Vagina (tissue), 2 donors: Measurements from ENCODE around the gene MTFR2. TPM values are rescaled to one million over a fixed set of nuclear protein-coding genes. Genes with fewer than 3 reads are reported as not detected.

Source experiments
- DNase-seq, 2 donors: peaks; one replicate each; pipeline ENCODE4 v3.0.0-alpha.2; 2017; ENCODE audit errors: extremely low spot score in 2 of 2
- H3K27ac ChIP-seq: fragments of 200-600 bp; sonication (generic); one replicate; pipeline ENCODE4 v1.5.1; 2019
- H3K27me3 ChIP-seq: fragments of 200-600 bp; sonication (generic); one replicate; pipeline ENCODE4 v1.5.1; 2019
- H3K36me3 ChIP-seq, 2 donors: fragments of 200-600 bp; sonication (generic); one replicate each; pipeline ENCODE4 v1.5.1; 2017 to 2019
- H3K4me1 ChIP-seq: fragments of 200-600 bp; sonication (generic); one replicate; pipeline ENCODE4 v1.5.1; 2019
- H3K4me3 ChIP-seq, 2 donors: fragments of 200-600 bp; sonication (generic); 1 replicate in 1 of 2; 2 replicates in 1 of 2; pipeline ENCODE4 v1.5.1; 2016 to 2019
- H3K9me3 ChIP-seq: fragments of 200-600 bp; sonication (generic); one replicate; pipeline ENCODE4 v1.5.1; 2019
- POLR2A ChIP-seq, 2 donors: fragments of 450-650 bp; IDR thresholded peaks; one replicate each; pipeline ENCODE4 v1.6.1; 2017; ENCODE audit warnings: antibody characterized with exemption in 2 of 2, mild to moderate bottlenecking in 2 of 2, moderate library complexity in 2 of 2
- POLR2AphosphoS5 ChIP-seq, 2 donors: sonication (generic); formaldehyde crosslinking; IDR thresholded peaks; one replicate each; pipeline ENCODE4 v1.9.0; 2017; ENCODE audit warnings: antibody characterized with exemption in 2 of 2, mild to moderate bottlenecking in 2 of 2, low read depth in 1 of 2; ENCODE audit not compliant: insufficient read depth in 1 of 2
- intact Hi-C: fragments of 100-400 bp; cut with DNase I; formaldehyde crosslinking; loops from one replicate; pipeline ENCODE4 v1.15.1; 2023
- total RNA-seq: library from RNA; depleted of rRNA; stranded (reverse); fragments of >200 nt; gene quantifications from one replicate; pipeline ENCODE4 v1.2.3, GENCODE V29; 2016
- TF ChIP-seq, protein P1 (sequence below), 3 experiments: fragments of 450-650 bp in 2 of 3; fragments of 200-600 bp in 1 of 3; sonication (generic) in 1 of 3; IDR thresholded peaks; one replicate each; pipeline ENCODE4 v1.5.1; 2017 to 2019; ENCODE audit warnings: antibody characterized with exemption in 3 of 3, mild to moderate bottlenecking in 2 of 3, moderate library complexity in 2 of 3

The MTFR2 gene
- total RNA-seq, 1 donor from 2014 or later, result 1.2 TPM

DNA sequence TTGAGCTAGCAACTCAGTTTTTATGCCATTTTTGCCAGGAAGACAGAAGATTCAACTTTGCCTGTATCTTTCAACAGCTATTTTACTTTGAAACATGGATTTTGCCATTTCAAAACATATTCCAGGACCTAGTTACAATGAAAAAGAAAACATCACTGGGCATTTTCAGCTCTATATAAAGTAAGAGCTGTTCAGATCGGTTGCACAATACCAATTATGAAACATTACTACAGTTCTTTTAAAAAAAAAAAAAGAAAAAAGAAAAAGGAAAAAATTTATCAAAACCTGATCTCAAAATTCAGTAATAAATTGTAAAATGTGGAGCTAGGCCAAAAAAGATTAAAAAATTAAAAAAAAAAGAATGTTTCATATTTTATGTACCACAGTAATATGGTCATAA lies 24.0 kb upstream of the MTFR2 start:
- no peak for DNase-seq
- Histone ChIP-seq H3K9me3 (no peaks in the 10 kb centered on the region), H3K4me1 (peaks cover 13% of the 10 kb centered on the region), H3K27me3 (no peaks in the 10 kb centered on the region), H3K27ac (no peak overlapping the region), H3K36me3 (peaks cover 5 to 82% of the 10 kb centered on the region in 2 donors), H3K4me3 (no peak overlapping the region)
- TF ChIP-seq, protein P1, sequence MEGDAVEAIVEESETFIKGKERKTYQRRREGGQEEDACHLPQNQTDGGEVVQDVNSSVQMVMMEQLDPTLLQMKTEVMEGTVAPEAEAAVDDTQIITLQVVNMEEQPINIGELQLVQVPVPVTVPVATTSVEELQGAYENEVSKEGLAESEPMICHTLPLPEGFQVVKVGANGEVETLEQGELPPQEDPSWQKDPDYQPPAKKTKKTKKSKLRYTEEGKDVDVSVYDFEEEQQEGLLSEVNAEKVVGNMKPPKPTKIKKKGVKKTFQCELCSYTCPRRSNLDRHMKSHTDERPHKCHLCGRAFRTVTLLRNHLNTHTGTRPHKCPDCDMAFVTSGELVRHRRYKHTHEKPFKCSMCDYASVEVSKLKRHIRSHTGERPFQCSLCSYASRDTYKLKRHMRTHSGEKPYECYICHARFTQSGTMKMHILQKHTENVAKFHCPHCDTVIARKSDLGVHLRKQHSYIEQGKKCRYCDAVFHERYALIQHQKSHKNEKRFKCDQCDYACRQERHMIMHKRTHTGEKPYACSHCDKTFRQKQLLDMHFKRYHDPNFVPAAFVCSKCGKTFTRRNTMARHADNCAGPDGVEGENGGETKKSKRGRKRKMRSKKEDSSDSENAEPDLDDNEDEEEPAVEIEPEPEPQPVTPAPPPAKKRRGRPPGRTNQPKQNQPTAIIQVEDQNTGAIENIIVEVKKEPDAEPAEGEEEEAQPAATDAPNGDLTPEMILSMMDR (IDR thresholded peaks at IDR 0.05), result no peak
- TF ChIP-seq POLR2A (IDR thresholded peaks at IDR 0.05) (no peak), POLR2AphosphoS5 (IDR thresholded peaks at IDR 0.05; ENCODE audit: insufficient read depth in 1 of 2, low read depth in 1 of 2) (no peak)
- intact Hi-C loops, result no loop called here

DNA sequence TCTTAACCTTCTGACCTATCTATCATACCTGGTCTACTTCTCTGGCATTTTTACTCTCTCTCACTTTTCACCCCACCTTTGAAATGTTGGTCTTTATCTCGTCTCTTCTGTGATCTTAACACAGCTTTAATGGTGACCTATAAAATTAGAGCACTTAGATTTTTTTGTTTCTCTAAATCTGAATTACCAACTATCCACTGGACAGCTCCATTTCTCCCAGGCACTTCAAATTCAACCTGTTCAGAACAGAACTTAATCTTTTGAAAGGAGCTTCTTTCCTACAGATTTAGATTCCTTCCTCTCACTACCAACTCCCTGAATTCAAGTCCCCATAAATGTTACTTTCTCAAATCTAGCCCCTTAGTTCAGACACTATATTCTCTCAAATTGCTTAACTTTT lies 15.0 kb upstream of the MTFR2 start:
- intact Hi-C loops, result no loop called here
- Histone ChIP-seq H3K4me1 (no peaks in the 10 kb centered on the region), H3K36me3 (peaks cover 5 to 82% of the 10 kb centered on the region in 2 donors), H3K27me3 (no peaks in the 10 kb centered on the region), H3K4me3 (no peak overlapping the region), H3K9me3 (no peaks in the 10 kb centered on the region), H3K27ac (no peak overlapping the region)
- no peak for DNase-seq
- TF ChIP-seq, protein P1 (IDR thresholded peaks at IDR 0.05), result no peak
- no peak for TF ChIP-seq POLR2AphosphoS5 (IDR thresholded peaks at IDR 0.05; ENCODE audit: insufficient read depth in 1 of 2, low read depth in 1 of 2)
- TF ChIP-seq POLR2A (IDR thresholded peaks at IDR 0.05), result no peak

DNA sequence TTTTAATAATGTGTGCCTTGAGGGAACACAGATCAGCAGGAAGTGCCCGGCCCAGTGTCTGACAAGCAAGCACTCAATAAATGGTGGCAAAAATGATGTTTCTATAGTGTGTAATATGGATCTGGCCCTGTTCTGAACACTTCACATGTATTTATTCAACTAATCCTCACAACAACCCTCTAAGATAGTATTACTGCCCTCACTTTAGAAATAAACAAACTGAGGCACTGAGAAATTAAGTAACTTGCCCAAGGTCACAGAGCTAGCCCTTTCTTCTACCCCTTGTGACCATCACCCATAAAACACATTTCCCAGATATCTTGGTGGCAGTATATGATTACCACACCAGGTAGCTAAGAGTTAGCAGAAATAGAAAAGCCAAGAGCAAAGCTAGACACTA lies 12.8 kb upstream of the MTFR2 start:
- H3K4me3 ChIP-seq, result no peak overlapping the region
- intact Hi-C loops, result no loop called here
- H3K27ac ChIP-seq, result no peak overlapping the region
- H3K36me3 ChIP-seq, result peaks cover 5 to 78% of the 10 kb centered on the region in 2 donors
- no peaks in the 10 kb centered on the region for H3K27me3 ChIP-seq
- no peak for DNase-seq
- H3K4me1 ChIP-seq, result no peaks in the 10 kb centered on the region
- TF ChIP-seq, protein P1 (IDR thresholded peaks at IDR 0.05), result no peak
- TF ChIP-seq POLR2A (IDR thresholded peaks at IDR 0.05) (no peak), POLR2AphosphoS5 (IDR thresholded peaks at IDR 0.05; ENCODE audit: insufficient read depth in 1 of 2, low read depth in 1 of 2) (no peak)
- H3K9me3 ChIP-seq, result no peaks in the 10 kb centered on the region

DNA sequence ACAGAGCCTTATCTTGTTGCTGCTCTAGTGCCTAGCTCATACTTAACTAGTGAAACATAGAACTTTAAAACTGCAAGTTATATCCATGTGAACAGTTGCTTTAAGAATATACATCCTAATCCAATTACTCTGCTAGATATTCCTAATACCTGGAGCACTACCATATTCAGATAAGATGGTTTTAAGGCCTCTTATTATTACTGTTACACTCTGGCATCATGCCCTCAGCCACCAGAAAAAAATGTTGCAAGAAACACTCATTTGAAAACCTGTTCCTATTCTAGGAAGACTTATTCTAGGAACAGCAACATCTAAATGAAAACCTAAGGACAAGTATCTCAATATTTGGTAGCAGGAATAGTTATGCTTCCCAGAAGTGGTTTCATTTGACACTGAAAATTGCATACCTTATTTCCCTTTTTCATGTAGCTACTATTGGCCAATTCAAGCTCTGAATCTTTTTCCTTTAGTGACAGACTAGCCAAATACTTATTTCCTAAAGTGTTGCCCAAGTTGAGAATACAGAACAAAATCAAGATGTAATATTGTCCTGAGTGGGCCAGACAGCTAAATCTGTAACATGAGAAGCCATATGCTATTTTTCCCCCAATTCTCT lies 4.8 kb upstream of the MTFR2 start:
- TF ChIP-seq POLR2AphosphoS5 (IDR thresholded peaks at IDR 0.05; ENCODE audit: insufficient read depth in 1 of 2, low read depth in 1 of 2) (no peak), POLR2A (IDR thresholded peaks at IDR 0.05) (no peak)
- TF ChIP-seq, protein P1 (IDR thresholded peaks at IDR 0.05), result no peak
- H3K9me3 ChIP-seq, result no peaks in the 10 kb centered on the region
- intact Hi-C loops, result no loop called here

DNA sequence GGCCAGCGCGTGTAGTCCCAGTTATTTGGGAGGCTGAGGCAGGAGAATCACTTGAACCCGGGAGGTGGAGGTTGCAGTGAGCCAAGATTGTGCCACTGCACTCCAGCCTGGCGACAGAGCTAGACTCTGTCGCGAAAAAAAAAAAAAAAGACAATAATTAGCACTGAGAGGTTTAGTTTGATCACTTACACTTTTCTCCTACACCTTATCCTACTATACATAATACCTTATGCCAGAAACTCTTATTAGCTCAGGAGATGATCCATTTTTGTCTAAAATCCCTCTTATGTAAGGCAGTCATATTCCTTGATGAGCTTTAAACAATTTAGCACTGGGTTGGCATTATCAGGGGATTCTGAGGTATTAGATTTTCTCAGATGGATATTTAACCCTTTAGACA lies 3.6 kb upstream of the MTFR2 start:
- Histone ChIP-seq H3K27ac (no peak overlapping the region), H3K4me1 (peaks cover 21% of the 10 kb centered on the region), H3K4me3 (no peak overlapping the region), H3K36me3 (peaks cover 0 to 20% of the 10 kb centered on the region in 2 donors), H3K27me3 (no peaks in the 10 kb centered on the region), H3K9me3 (no peaks in the 10 kb centered on the region)
- intact Hi-C loops, result no loop called here
- DNase-seq, result no peak
- no peak for TF ChIP-seq POLR2AphosphoS5 (IDR thresholded peaks at IDR 0.05; ENCODE audit: insufficient read depth in 1 of 2, low read depth in 1 of 2)
- TF ChIP-seq POLR2A (IDR thresholded peaks at IDR 0.05), result no peak
- TF ChIP-seq, protein P1 (IDR thresholded peaks at IDR 0.05), result no peak

More for the DNA sequence above, 4.8 kb upstream of the MTFR2 start:
- no peak overlapping the region for H3K27ac ChIP-seq
- H3K36me3 ChIP-seq, result peaks cover 0 to 30% of the 10 kb centered on the region in 2 donors
- H3K4me3 ChIP-seq, result no peak overlapping the region
- no peak for DNase-seq
- peaks cover 11% of the 10 kb centered on the region for H3K4me1 ChIP-seq
- H3K27me3 ChIP-seq, result no peaks in the 10 kb centered on the region
